Right atrium auricular region (tissue), 2 donors: ENCODE measurements around the gene ADAMTS16. TPM values are rescaled to one million over a fixed set of nuclear protein-coding genes. Genes with fewer than 3 reads are reported as not detected.

Experiments
- DNase-seq: peaks from one replicate; pipeline ENCODE4 v3.0.0-alpha.2; 2019; ENCODE audit warnings: low spot score
- H3K27ac ChIP-seq, 2 donors: fragments of 200-600 bp; sonication (generic); 1 replicate in 1 of 2; 2 replicates in 1 of 2; pipeline ENCODE4 v1.5.1; 2016 to 2019
- H3K27me3 ChIP-seq, 2 donors: fragments of 200-600 bp; sonication (generic); one replicate each; pipeline versions ENCODE4 v1.5.1 to v1.6.0; 2017 to 2019
- H3K36me3 ChIP-seq: fragments of 200-600 bp; sonication (generic); one replicate; pipeline ENCODE4 v1.5.1; 2016
- H3K4me1 ChIP-seq, 2 donors: fragments of 200-600 bp; sonication (generic); one replicate each; pipeline versions ENCODE4 v1.5.1 to v1.6.0; 2017 to 2019
- H3K4me3 ChIP-seq, 2 donors: fragments of 200-600 bp; sonication (generic); 1 replicate in 1 of 2; 2 replicates in 1 of 2; pipeline ENCODE4 v1.5.1; 2017 to 2019; ENCODE audit warnings: mild to moderate bottlenecking in 1 of 2, moderate library complexity in 1 of 2
- H3K9me3 ChIP-seq, 2 donors: fragments of 200-600 bp; sonication (generic); one replicate each; pipeline ENCODE4 v1.5.1; 2019
- total RNA-seq, 2 donors: library from RNA; depleted of rRNA; stranded (reverse); fragments of >200 nt; gene quantifications; one replicate each; pipeline ENCODE4 v1.1.0, GENCODE V29; 2016
- TF ChIP-seq, protein P1 (sequence below), 2 donors: fragments of 200-600 bp; sonication (generic); IDR thresholded peaks; one replicate each; pipeline ENCODE4 v1.5.1; 2019; ENCODE audit warnings: antibody characterized with exemption in 2 of 2

ADAMTS16 gene
- total RNA-seq, 2 donors from 2014 or later: not detected

DNA sequence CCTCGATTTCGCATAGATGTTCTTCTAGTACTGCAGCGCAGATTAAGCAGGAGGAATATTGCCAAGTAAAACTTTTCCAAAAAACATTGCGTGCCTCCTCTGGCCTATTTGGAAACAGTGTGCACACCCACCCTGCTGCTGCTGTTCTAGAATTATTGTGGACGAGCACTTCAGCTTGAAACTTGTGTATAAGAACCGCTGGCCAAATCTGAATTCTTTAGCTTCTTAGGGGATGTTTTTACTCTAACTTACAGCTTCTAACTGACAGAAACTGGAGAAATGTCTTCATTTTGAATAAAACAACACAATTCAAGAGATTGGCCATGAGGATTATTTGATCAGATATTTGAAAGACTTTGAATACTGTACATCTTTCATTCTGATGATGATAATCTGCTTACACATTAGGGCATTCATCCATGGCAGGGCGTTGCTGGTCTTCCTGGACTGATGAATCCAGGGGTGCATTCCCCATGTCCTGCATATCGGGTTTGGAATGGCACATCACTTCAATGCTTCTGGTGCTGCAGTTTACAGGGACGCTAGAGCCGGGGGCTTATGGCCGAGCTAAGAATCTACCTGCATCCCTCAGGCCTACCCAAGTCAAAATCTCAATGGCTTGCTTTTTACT, 6.5 kb downstream of the ADAMTS16 start:
- Histone ChIP-seq H3K9me3 (no peaks in the 10 kb centered on the region), H3K4me1 (no peaks in the 10 kb centered on the region), H3K27ac (no peak overlapping the region), H3K36me3 (no peaks in the 10 kb centered on the region), H3K4me3 (no peak overlapping the region), H3K27me3 (no peaks in the 10 kb centered on the region)
- DNase-seq: no peak
- TF ChIP-seq, protein P1, sequence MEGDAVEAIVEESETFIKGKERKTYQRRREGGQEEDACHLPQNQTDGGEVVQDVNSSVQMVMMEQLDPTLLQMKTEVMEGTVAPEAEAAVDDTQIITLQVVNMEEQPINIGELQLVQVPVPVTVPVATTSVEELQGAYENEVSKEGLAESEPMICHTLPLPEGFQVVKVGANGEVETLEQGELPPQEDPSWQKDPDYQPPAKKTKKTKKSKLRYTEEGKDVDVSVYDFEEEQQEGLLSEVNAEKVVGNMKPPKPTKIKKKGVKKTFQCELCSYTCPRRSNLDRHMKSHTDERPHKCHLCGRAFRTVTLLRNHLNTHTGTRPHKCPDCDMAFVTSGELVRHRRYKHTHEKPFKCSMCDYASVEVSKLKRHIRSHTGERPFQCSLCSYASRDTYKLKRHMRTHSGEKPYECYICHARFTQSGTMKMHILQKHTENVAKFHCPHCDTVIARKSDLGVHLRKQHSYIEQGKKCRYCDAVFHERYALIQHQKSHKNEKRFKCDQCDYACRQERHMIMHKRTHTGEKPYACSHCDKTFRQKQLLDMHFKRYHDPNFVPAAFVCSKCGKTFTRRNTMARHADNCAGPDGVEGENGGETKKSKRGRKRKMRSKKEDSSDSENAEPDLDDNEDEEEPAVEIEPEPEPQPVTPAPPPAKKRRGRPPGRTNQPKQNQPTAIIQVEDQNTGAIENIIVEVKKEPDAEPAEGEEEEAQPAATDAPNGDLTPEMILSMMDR (IDR thresholded peaks at IDR 0.05): no peak

DNA sequence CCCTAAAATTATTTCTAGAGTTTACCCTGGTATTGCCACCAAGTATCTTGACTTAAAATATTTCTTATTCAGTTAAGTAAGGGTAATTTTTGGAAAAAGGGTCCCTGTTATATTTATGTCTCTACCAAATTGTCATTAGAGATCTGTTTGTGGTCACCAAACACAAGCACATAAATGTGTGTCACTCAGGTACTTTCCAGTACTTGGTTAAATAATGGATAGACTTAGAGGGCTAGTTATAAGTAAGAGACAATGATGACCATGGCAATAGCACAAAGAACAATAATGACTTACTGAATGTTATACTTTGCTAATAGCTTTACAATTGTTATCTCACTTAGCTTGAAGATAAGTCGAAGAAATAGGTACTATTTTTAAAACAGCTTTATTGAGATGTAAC, 9.0 kb downstream of the ADAMTS16 start:
- H3K4me3 ChIP-seq: no peak overlapping the region
- no peaks in the 10 kb centered on the region for H3K4me1 ChIP-seq
- no peak overlapping the region for H3K27ac ChIP-seq
- H3K27me3 ChIP-seq: no peaks in the 10 kb centered on the region
- TF ChIP-seq, protein P1 (IDR thresholded peaks at IDR 0.05): no peak
- no peak for DNase-seq
- H3K36me3 ChIP-seq: no peaks in the 10 kb centered on the region
- H3K9me3 ChIP-seq: no peaks in the 10 kb centered on the region

DNA sequence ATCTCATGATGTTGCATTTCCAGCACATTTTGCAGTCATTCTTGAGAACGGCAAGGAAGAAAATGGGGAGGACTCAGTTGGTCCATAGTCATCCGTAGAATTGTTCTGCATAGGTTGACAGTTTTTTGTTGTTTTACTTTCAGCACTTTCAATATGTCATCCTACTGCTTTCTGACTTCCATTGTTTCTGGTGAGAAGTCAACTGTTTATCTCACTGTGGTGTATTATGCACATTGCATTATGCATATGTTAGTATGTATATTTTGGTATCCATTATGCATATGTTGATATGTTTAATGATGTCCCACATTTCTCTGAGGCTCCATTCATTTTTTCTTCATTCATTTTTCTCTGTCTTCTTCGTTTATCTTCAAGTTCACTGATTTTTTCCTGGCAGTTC, 10.5 kb downstream of the ADAMTS16 start:
- DNase-seq: no peak
- Histone ChIP-seq H3K27me3 (no peaks in the 10 kb centered on the region), H3K36me3 (no peaks in the 10 kb centered on the region), H3K27ac (no peak overlapping the region), H3K4me1 (no peaks in the 10 kb centered on the region), H3K4me3 (no peak overlapping the region), H3K9me3 (no peaks in the 10 kb centered on the region)
- TF ChIP-seq, protein P1 (IDR thresholded peaks at IDR 0.05): no peak

DNA sequence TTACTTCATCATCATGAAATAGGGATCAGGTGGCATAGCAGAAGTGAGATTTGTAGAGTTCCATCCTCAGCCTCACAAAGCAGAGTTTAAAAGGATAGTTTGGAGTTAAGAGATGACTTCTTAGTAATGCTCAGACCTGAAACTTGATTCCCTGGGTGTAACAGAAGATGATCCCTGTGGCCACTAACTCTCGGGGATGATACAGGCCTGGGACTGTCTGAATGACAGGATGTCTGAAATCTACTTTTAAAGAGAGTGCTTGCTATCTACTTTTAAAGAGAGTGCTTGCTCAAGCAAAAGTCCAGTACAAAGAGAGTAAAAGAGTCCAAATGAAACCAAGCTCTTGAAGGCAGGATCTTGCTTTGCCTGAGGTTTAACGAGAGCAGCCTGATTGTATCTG, 14.6 kb downstream of the ADAMTS16 start:
- H3K4me3 ChIP-seq: no peak overlapping the region
- TF ChIP-seq, protein P1 (IDR thresholded peaks at IDR 0.05): no peak
- H3K27ac ChIP-seq: no peak overlapping the region
- no peaks in the 10 kb centered on the region for H3K4me1 ChIP-seq
- H3K9me3 ChIP-seq: no peaks in the 10 kb centered on the region
- H3K27me3 ChIP-seq: no peaks in the 10 kb centered on the region
- no peaks in the 10 kb centered on the region for H3K36me3 ChIP-seq
- DNase-seq: no peak

DNA sequence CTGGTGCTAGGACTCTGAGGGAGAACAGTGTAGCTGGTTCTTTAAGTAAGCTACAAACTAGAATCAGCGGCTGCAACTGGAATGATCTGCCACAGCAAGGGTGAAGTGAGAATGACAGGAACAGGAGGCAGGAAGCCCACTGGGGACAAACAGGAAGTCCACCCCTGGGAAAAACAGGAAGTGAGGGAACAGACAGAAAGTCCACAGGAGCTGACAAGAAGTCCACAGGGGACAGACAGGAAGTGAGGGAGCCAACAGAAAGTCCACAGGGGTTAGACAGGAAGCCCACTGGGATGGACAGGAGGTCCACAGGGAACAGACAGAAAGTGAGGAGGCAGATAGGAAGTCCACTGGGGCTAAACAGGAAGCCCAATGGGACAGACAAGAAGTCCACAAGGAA, 15.5 kb downstream of the ADAMTS16 start:
- no peak overlapping the region for H3K4me3 ChIP-seq
- H3K27ac ChIP-seq: no peak overlapping the region
- H3K4me1 ChIP-seq: no peaks in the 10 kb centered on the region
- H3K36me3 ChIP-seq: no peaks in the 10 kb centered on the region
- TF ChIP-seq, protein P1 (IDR thresholded peaks at IDR 0.05): no peak
- H3K27me3 ChIP-seq: no peaks in the 10 kb centered on the region
- DNase-seq: no peak
- no peaks in the 10 kb centered on the region for H3K9me3 ChIP-seq

DNA sequence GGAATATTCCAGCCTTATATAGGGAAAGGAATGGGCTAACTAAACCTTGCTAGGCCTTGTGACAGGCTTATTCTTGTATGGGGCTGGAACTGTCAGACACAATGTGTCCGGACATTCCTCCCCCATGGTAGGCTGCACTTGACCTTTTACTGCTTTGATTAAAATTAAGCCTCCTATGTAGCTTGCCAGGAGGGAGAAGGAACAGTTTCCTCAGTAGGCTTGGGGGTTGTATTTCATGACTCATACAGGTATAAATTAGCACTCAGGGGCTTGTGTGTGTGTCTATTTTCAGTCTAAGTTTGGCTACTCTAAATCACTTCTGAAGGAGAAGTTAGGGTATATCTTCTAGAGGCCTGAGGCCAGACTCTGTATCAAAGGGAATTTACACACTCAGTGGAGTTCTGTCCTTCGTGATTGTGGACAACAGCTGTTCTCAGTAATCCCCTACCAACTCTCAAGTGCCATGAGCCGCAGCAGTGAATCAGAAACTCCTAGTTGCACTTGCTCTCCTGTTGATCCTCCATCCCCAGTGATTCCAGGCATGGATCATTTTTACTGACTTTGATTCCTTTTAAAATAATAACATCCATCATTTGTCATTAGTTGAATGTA, 16.4 kb downstream of the ADAMTS16 start:
- TF ChIP-seq, protein P1 (IDR thresholded peaks at IDR 0.05): no peak
- Histone ChIP-seq H3K4me3 (no peak overlapping the region), H3K9me3 (no peaks in the 10 kb centered on the region), H3K27me3 (no peaks in the 10 kb centered on the region), H3K36me3 (no peaks in the 10 kb centered on the region), H3K4me1 (no peaks in the 10 kb centered on the region), H3K27ac (no peak overlapping the region)
- DNase-seq: no peak
